ENCODE results near the gene PLCH1.

GRCh38 chr3:155350571-155350970, 394.3 kb downstream of the PLCH1 start:
- TF ChIP-seq, protein P1, sequence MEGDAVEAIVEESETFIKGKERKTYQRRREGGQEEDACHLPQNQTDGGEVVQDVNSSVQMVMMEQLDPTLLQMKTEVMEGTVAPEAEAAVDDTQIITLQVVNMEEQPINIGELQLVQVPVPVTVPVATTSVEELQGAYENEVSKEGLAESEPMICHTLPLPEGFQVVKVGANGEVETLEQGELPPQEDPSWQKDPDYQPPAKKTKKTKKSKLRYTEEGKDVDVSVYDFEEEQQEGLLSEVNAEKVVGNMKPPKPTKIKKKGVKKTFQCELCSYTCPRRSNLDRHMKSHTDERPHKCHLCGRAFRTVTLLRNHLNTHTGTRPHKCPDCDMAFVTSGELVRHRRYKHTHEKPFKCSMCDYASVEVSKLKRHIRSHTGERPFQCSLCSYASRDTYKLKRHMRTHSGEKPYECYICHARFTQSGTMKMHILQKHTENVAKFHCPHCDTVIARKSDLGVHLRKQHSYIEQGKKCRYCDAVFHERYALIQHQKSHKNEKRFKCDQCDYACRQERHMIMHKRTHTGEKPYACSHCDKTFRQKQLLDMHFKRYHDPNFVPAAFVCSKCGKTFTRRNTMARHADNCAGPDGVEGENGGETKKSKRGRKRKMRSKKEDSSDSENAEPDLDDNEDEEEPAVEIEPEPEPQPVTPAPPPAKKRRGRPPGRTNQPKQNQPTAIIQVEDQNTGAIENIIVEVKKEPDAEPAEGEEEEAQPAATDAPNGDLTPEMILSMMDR (IDR thresholded peaks at IDR 0.05): no peak
- TF ChIP-seq EP300 (IDR thresholded peaks at IDR 0.05): no peak
- no peak for TF ChIP-seq POLR2A (IDR thresholded peaks at IDR 0.05)
